Measurements from ENCODE around the gene ONECUT1.

GRCh38 chr15:52764731-52765130, 25.4 kb downstream of the ONECUT1 start:
- TF ChIP-seq POLR2A (IDR thresholded peaks at IDR 0.05), result no peak
- TF ChIP-seq EP300 (IDR thresholded peaks at IDR 0.05), result no peak
- TF ChIP-seq CTCF (IDR thresholded peaks at IDR 0.05), result no peak

Measured in sigmoid colon (tissue), 4 donors.